HCT116 (cell line): ENCODE results near the gene ORC4. TPM values are rescaled to one million over a fixed set of nuclear protein-coding genes. Genes with fewer than 3 reads are reported as not detected.

Experiments
- ATAC-seq: fragments of 200-7000 bp; cut with Tn5 transposase; 2 replicates; pipeline ENCODE4 v1.9.1; 2020; ENCODE audit warnings: mild to moderate bottlenecking, moderate library complexity
- BruUV-seq: library from RNA; stranded (reverse); fragments of 400-500 nt; replicated peaks from 2 replicates; lab custom pipeline; 2021; lab: Mats Ljungman, UMichigan
- CTCF ChIA-PET: fragments of 300-600 bp; sonication (Branson Sonifier 250); formaldehyde crosslinking; loops from one replicate; lab custom pipeline; 2021; ENCODE audit warnings: antibody characterized with exemption; lab: Charles Lee
- POLR2A ChIA-PET: fragments of 300-600, 350-600 bp; sonication (Branson Sonifier 250); formaldehyde crosslinking; loops from one replicate; lab custom pipeline; 2021; ENCODE audit warnings: antibody characterized with exemption; lab: Charles Lee
- RAD21 ChIA-PET, 2 experiments: fragments of 300-600 bp; sonication (Branson Sonifier 250); formaldehyde crosslinking; loops; one replicate each; lab custom pipeline; 2023; ENCODE audit warnings: low total read pairs in 2 of 2; ENCODE audit not compliant: uncharacterized antibody in 2 of 2, unreplicated experiment in 2 of 2, low non-redundant PET in 1 of 2; lab: Charles Lee
- DNase-seq: peaks from one replicate; pipeline ENCODE4 v3.0.0-alpha.2; 2010; ENCODE audit warnings: low read depth, low spot score
- H2AFZ ChIP-seq: fragments of 200-600 bp; shearing (Covaris generic), sonication (generic); 2 replicates; pipeline ENCODE4 v1.6.1; 2017; ENCODE audit warnings: low read depth, mixed run types, mixed read lengths, antibody characterized with exemption, low read length; ENCODE audit not compliant: poor library complexity, severe bottlenecking
- H3K27ac ChIP-seq: 2 replicates; pipeline ENCODE4 v1.5.1; 2012; ENCODE audit warnings: low read depth, low read length
- H3K27me3 ChIP-seq: fragments of 200-600 bp; sonication (generic); 2 replicates; pipeline ENCODE4 v1.6.1; 2016; ENCODE audit warnings: mixed run types, low read length, mixed read lengths; ENCODE audit not compliant: insufficient read depth
- H3K36me3 ChIP-seq, 2 experiments: fragments of 200-500 bp in 1 of 2; fragments of 200-600 bp in 1 of 2; sonication (Bioruptor generic) in 1 of 2; sonication (generic) in 1 of 2; 2 replicates each; pipeline versions ENCODE4 v1.5.1 to v1.6.1; 2014 to 2016; ENCODE audit warnings: low read length in 2 of 2, inconsistent platforms in 1 of 2, mixed read lengths in 1 of 2, mixed run types in 1 of 2; ENCODE audit not compliant: insufficient read depth in 2 of 2, control insufficient read depth in 1 of 2
- H3K4me1 ChIP-seq, 2 experiments: fragments of 200-600 bp in 1 of 2; sonication (generic) in 1 of 2; 2 replicates each; pipeline versions ENCODE4 v1.5.1 to v1.6.1; 2012 to 2017; ENCODE audit warnings: low read length in 2 of 2, inconsistent platforms in 1 of 2, mild to moderate bottlenecking in 1 of 2, mixed read lengths in 1 of 2, mixed run types in 1 of 2, moderate library complexity in 1 of 2; ENCODE audit not compliant: insufficient read depth in 2 of 2, control insufficient read depth in 1 of 2
- H3K4me2 ChIP-seq: fragments of 200-600 bp; sonication (generic); 2 replicates; pipeline ENCODE4 v1.6.1; 2017; ENCODE audit warnings: mixed run types, low read length, mixed read lengths
- H3K4me3 ChIP-seq, 2 experiments: fragments of 200-600 bp in 1 of 2; sonication (generic) in 1 of 2; replicated peaks in 1 of 2; 2 replicates each; pipeline ENCODE4 v1.5.1; 2011 to 2016; ENCODE audit warnings: low read length in 2 of 2, control low read depth in 1 of 2, low read depth in 1 of 2, mild to moderate bottlenecking in 1 of 2, mixed read lengths in 1 of 2, mixed run types in 1 of 2
- H3K79me2 ChIP-seq: fragments of 200-600 bp; sonication (generic); 2 replicates; pipeline ENCODE4 v1.6.1; 2017; ENCODE audit warnings: mild to moderate bottlenecking, mixed run types, low read length, moderate library complexity, mixed read lengths; ENCODE audit not compliant: insufficient read depth
- H3K9ac ChIP-seq: fragments of 200-600 bp; sonication (generic); 2 replicates; pipeline ENCODE4 v1.6.1; 2016; ENCODE audit warnings: low read length, mixed read lengths
- H3K9me2 ChIP-seq: fragments of 200-600 bp; sonication (generic), shearing (Covaris generic); 2 replicates; pipeline ENCODE4 v1.6.1; 2017; ENCODE audit warnings: mixed run types, mild to moderate bottlenecking, moderate library complexity; ENCODE audit not compliant: insufficient read depth
- H3K9me3 ChIP-seq, 2 experiments: fragments of 200-500 bp in 1 of 2; fragments of 200-600 bp in 1 of 2; sonication (Bioruptor generic) in 1 of 2; sonication (generic) in 1 of 2; 2 replicates each; pipeline ENCODE4 v1.6.1; 2014 to 2017; ENCODE audit warnings: low read length in 2 of 2, mixed read lengths in 2 of 2, inconsistent platforms in 1 of 2, low read depth in 1 of 2, mild to moderate bottlenecking in 1 of 2, mixed run types in 1 of 2, moderate library complexity in 1 of 2; ENCODE audit not compliant: control insufficient read depth in 1 of 2, insufficient read depth in 1 of 2
- H4K20me1 ChIP-seq: fragments of 200-600 bp; sonication (generic), shearing (Covaris generic); 2 replicates; pipeline ENCODE4 v1.6.1; 2017; ENCODE audit warnings: mixed run types, mild to moderate bottlenecking, moderate library complexity; ENCODE audit not compliant: insufficient read depth
- CEBPB ChIP-seq: IDR thresholded peaks from 2 replicates; pipeline ENCODE4 v1.6.1; 2012; ENCODE audit warnings: low read depth
- ELF1 ChIP-seq: IDR thresholded peaks from 2 replicates; pipeline ENCODE4 v1.6.1; 2012; ENCODE audit warnings: low read depth, borderline replicate concordance
- EZH2 ChIP-seq: fragments of 200-600 bp; sonication (generic); IDR thresholded peaks from 2 replicates; pipeline ENCODE4 v1.6.1; 2017; ENCODE audit warnings: antibody characterized with exemption, mixed run types
- EZH2phosphoT487 ChIP-seq: fragments of 200-600 bp; IDR thresholded peaks from 2 replicates; pipeline ENCODE4 v1.6.1; 2018; ENCODE audit warnings: antibody characterized with exemption, borderline replicate concordance
- JUND ChIP-seq: IDR thresholded peaks from 2 replicates; pipeline ENCODE4 v1.6.1; 2012
- POLR2A ChIP-seq: IDR thresholded peaks from 2 replicates; pipeline ENCODE4 v1.7.0; 2011; ENCODE audit warnings: borderline replicate concordance; ENCODE audit not compliant: insufficient read depth, insufficient read length; ENCODE audit errors: extremely low read depth
- POLR2AphosphoS5 ChIP-seq: IDR thresholded peaks from 2 replicates; pipeline ENCODE4 v1.6.1; 2011; ENCODE audit warnings: mild to moderate bottlenecking, low read depth, low read length, moderate library complexity
- RAD21 ChIP-seq: IDR thresholded peaks from 2 replicates; pipeline ENCODE4 v1.6.1; 2012; ENCODE audit warnings: low read depth, mild to moderate bottlenecking
- SIN3A ChIP-seq: IDR thresholded peaks from 2 replicates; pipeline ENCODE4 v1.6.1; 2012; ENCODE audit warnings: low read depth
- SRF ChIP-seq: IDR thresholded peaks from 2 replicates; pipeline ENCODE4 v1.6.1; 2012; ENCODE audit warnings: low read depth
- TCF7L2 ChIP-seq: IDR thresholded peaks from 2 replicates; pipeline ENCODE4 v1.7.0; 2011; ENCODE audit warnings: borderline replicate concordance, inconsistent platforms; ENCODE audit not compliant: insufficient read depth, insufficient read length; ENCODE audit errors: extremely low read depth
- YY1 ChIP-seq: IDR thresholded peaks from 2 replicates; pipeline ENCODE4 v1.6.1; 2011; ENCODE audit warnings: low read length, low read depth, moderate library complexity, mild to moderate bottlenecking; ENCODE audit not compliant: insufficient replicate concordance; ENCODE audit errors: extremely low read depth
- ZBTB33 ChIP-seq: IDR thresholded peaks from 2 replicates; pipeline ENCODE4 v1.6.1; 2011; ENCODE audit warnings: mild to moderate bottlenecking, low read length, moderate library complexity; ENCODE audit not compliant: insufficient replicate concordance; ENCODE audit errors: extremely low read depth
- ZFX ChIP-seq: fragments of 450-650 bp; IDR thresholded peaks from 2 replicates; pipeline ENCODE4 v1.6.1; 2017
- ZNF274 ChIP-seq: fragments of 200-500 bp; sonication (Bioruptor generic); IDR thresholded peaks from 2 replicates; pipeline ENCODE4 v1.6.1; 2014; ENCODE audit warnings: mild to moderate bottlenecking, low read depth, low read length, inconsistent platforms
- intact Hi-C: fragments of 100-400 bp; cut with micrococcal nuclease; formaldehyde crosslinking; loops from 2 replicates; pipeline ENCODE4 v1.10.0; 2022
- total RNA-seq: library from RNA; stranded (reverse); gene quantifications from one replicate; pipeline ENCODE4 v1.2.1, GENCODE V29; 2021; ENCODE audit not compliant: unreplicated experiment
- TF ChIP-seq, protein P1 (sequence below), 3 experiments: fragments of 200-600 bp in 1 of 3; sonication (generic) in 1 of 3; IDR thresholded peaks in 2 of 3; conservative IDR thresholded peaks in 1 of 3; 2 replicates each; pipeline ENCODE4 v1.5.1; 2012 to 2017; ENCODE audit warnings: low read depth in 2 of 3, low read length in 2 of 3, antibody characterized with exemption in 1 of 3, borderline replicate concordance in 1 of 3, control low read depth in 1 of 3, mild to moderate bottlenecking in 1 of 3, mixed read lengths in 1 of 3, mixed run types in 1 of 3, moderate library complexity in 1 of 3; ENCODE audit not compliant: insufficient read depth in 1 of 3
- TF ChIP-seq, protein P2 (sequence below): IDR thresholded peaks from 2 replicates; pipeline ENCODE4 v1.6.1; 2012; ENCODE audit warnings: low read depth
- TF ChIP-seq, protein P3 (sequence below): IDR thresholded peaks from 2 replicates; pipeline ENCODE4 v1.6.1; 2012

ORC4 gene
- total RNA-seq, 1 experiment from 2014 or later = 51.0 TPM

DNA sequence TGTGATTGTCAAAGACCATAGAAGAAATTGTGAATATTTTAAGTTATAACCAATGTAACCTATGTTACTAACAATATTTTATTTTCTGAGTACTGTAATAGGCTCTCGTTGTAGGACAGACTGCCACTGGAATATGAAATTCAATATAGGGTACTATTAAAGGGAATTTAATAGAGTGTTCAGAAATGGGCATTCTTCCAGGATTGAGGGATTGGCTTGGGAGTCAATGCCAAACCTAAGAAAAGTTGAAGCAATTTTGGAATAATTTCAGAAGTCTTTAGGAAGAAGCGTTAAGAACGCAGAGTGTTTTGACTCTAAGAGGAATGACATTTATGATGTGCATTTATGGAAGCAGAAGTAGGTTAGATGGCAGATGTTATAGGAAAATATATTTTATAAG, 96.7 kb downstream of the ORC4 start (continued):
- TF ChIP-seq, protein P1, sequence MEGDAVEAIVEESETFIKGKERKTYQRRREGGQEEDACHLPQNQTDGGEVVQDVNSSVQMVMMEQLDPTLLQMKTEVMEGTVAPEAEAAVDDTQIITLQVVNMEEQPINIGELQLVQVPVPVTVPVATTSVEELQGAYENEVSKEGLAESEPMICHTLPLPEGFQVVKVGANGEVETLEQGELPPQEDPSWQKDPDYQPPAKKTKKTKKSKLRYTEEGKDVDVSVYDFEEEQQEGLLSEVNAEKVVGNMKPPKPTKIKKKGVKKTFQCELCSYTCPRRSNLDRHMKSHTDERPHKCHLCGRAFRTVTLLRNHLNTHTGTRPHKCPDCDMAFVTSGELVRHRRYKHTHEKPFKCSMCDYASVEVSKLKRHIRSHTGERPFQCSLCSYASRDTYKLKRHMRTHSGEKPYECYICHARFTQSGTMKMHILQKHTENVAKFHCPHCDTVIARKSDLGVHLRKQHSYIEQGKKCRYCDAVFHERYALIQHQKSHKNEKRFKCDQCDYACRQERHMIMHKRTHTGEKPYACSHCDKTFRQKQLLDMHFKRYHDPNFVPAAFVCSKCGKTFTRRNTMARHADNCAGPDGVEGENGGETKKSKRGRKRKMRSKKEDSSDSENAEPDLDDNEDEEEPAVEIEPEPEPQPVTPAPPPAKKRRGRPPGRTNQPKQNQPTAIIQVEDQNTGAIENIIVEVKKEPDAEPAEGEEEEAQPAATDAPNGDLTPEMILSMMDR (IDR thresholded peaks at IDR 0.05 in 2 of 3, conservative IDR thresholded peaks at IDR 0.05 in 1 of 3; ENCODE audit: borderline replicate concordance in 1 of 3, insufficient read depth in 1 of 3, low read depth in 2 of 3, low read length in 2 of 3) = no peak
- TF ChIP-seq EZH2 = no peak
- no peak for TF ChIP-seq ZNF274
- TF ChIP-seq JUND = no peak
- no peak for TF ChIP-seq POLR2A
- no peak for TF ChIP-seq YY1
- TF ChIP-seq TCF7L2 = no peak

GRCh38 chr2:147917161-147917560, 103.4 kb downstream of the ORC4 start:
- TF ChIP-seq, protein P2, sequence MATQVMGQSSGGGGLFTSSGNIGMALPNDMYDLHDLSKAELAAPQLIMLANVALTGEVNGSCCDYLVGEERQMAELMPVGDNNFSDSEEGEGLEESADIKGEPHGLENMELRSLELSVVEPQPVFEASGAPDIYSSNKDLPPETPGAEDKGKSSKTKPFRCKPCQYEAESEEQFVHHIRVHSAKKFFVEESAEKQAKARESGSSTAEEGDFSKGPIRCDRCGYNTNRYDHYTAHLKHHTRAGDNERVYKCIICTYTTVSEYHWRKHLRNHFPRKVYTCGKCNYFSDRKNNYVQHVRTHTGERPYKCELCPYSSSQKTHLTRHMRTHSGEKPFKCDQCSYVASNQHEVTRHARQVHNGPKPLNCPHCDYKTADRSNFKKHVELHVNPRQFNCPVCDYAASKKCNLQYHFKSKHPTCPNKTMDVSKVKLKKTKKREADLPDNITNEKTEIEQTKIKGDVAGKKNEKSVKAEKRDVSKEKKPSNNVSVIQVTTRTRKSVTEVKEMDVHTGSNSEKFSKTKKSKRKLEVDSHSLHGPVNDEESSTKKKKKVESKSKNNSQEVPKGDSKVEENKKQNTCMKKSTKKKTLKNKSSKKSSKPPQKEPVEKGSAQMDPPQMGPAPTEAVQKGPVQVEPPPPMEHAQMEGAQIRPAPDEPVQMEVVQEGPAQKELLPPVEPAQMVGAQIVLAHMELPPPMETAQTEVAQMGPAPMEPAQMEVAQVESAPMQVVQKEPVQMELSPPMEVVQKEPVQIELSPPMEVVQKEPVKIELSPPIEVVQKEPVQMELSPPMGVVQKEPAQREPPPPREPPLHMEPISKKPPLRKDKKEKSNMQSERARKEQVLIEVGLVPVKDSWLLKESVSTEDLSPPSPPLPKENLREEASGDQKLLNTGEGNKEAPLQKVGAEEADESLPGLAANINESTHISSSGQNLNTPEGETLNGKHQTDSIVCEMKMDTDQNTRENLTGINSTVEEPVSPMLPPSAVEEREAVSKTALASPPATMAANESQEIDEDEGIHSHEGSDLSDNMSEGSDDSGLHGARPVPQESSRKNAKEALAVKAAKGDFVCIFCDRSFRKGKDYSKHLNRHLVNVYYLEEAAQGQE = no peak
- TF ChIP-seq EZH2 (no peak), ELF1 (no peak), RAD21 (no peak), ZBTB33 (no peak), CEBPB (no peak), YY1 (no peak), SIN3A (no peak), JUND (no peak), POLR2A (no peak), ZFX (no peak), EZH2phosphoT487 (no peak), TCF7L2 (no peak), POLR2AphosphoS5 (no peak), SRF (no peak), ZNF274 (no peak)
- TF ChIP-seq, protein P3, sequence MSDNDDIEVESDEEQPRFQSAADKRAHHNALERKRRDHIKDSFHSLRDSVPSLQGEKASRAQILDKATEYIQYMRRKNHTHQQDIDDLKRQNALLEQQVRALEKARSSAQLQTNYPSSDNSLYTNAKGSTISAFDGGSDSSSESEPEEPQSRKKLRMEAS = no peak
- TF ChIP-seq, all 23 proteins: peak for 0
- no peaks in the 10 kb centered on the region for H3K4me1 ChIP-seq
- H3K9me2 ChIP-seq = no peaks in the 10 kb centered on the region
- DNase-seq = no peak
- ChIA-PET POLR2A (no interaction called here), CTCF (no interaction called here), RAD21 (no interaction called here)
- no peaks in the 10 kb centered on the region for H4K20me1 ChIP-seq
- H3K4me2 ChIP-seq = no peak overlapping the region
- no peak for ATAC-seq
- H3K9ac ChIP-seq = no peak overlapping the region
- H3K27me3 ChIP-seq = no peaks in the 10 kb centered on the region
- intact Hi-C loops = no loop called here
- no peak overlapping the region for H3K4me3 ChIP-seq
- H3K79me2 ChIP-seq = no peaks in the 10 kb centered on the region
- H3K9me3 ChIP-seq = no peaks in the 10 kb centered on the region
- no peak overlapping the region for H2AFZ ChIP-seq
- BruUV-seq = no TSS peak
- no peaks in the 10 kb centered on the region for H3K36me3 ChIP-seq
- H3K27ac ChIP-seq = no peak overlapping the region
